OCI-LY7 (cell line): ENCODE data around the gene RBP4.

Experiments
- EZH2phosphoT487 ChIP-seq: fragments of 200-600 bp; sonication (generic); IDR thresholded peaks from 2 replicates; pipeline ENCODE4 v1.6.1; 2018; ENCODE audit warnings: low read depth, borderline replicate concordance, mild to moderate bottlenecking, mixed run types, antibody characterized with exemption, low read length, moderate library complexity, mixed read lengths
- TF ChIP-seq, protein P1 (sequence below): fragments of 200-600 bp; sonication (generic); conservative IDR thresholded peaks from 2 replicates; pipeline ENCODE4 v1.5.1; 2014; ENCODE audit warnings: mild to moderate bottlenecking, antibody characterized with exemption, low read length, moderate library complexity, mixed read lengths

DNA sequence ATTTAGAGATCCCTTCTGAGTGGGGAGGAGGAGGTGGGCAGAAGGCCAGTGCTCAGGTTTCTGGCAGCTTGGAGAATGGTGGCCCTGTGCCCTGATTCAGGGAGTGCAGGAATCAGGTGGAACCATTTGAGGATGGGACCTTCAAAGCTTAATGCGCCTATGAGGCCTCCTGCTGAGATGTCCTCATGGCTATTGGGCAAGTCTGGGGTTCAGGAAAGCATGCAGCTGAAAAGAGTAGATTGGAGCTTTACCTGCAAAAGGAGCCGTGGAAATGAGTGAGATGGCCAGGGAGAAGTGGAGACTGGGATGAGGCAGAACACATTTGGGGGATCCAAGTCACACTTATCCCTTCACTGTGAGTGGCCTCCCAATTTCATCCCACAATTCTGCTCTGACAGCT, 28.4 kb downstream of the RBP4 start:
- TF ChIP-seq, protein P1, sequence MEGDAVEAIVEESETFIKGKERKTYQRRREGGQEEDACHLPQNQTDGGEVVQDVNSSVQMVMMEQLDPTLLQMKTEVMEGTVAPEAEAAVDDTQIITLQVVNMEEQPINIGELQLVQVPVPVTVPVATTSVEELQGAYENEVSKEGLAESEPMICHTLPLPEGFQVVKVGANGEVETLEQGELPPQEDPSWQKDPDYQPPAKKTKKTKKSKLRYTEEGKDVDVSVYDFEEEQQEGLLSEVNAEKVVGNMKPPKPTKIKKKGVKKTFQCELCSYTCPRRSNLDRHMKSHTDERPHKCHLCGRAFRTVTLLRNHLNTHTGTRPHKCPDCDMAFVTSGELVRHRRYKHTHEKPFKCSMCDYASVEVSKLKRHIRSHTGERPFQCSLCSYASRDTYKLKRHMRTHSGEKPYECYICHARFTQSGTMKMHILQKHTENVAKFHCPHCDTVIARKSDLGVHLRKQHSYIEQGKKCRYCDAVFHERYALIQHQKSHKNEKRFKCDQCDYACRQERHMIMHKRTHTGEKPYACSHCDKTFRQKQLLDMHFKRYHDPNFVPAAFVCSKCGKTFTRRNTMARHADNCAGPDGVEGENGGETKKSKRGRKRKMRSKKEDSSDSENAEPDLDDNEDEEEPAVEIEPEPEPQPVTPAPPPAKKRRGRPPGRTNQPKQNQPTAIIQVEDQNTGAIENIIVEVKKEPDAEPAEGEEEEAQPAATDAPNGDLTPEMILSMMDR = no peak
- TF ChIP-seq EZH2phosphoT487 = no peak
